GM23248 (cell line): ENCODE results near the gene MEAK7. TPM values are rescaled to one million over a fixed set of nuclear protein-coding genes. Genes with fewer than 3 reads are reported as not detected.

Experiments used
- DNase-seq: peaks from one replicate; pipeline ENCODE4 v3.0.0-alpha.2; 2015
- H2AFZ ChIP-seq: fragments of 200-600 bp; sonication (generic); 2 replicates; pipeline ENCODE4 v1.6.1; 2016; ENCODE audit warnings: antibody characterized with exemption
- H3F3A ChIP-seq: fragments of 200-600 bp; sonication (generic); 2 replicates; pipeline ENCODE4 v1.6.1; 2016; ENCODE audit warnings: mild to moderate bottlenecking, antibody characterized with exemption, mixed run types; ENCODE audit not compliant: insufficient read depth
- H3K27ac ChIP-seq: fragments of 200-600 bp; sonication (generic); 2 replicates; pipeline ENCODE4 v1.5.1; 2016; ENCODE audit warnings: mild to moderate bottlenecking
- H3K27me3 ChIP-seq: fragments of 200-600 bp; sonication (generic); replicated peaks from 2 replicates; pipeline ENCODE4 v1.6.1; 2016; ENCODE audit warnings: mild to moderate bottlenecking; ENCODE audit not compliant: insufficient read depth
- H3K36me3 ChIP-seq: fragments of 200-600 bp; sonication (generic); 2 replicates; pipeline ENCODE4 v1.6.1; 2016; ENCODE audit warnings: low read depth, mild to moderate bottlenecking
- H3K4me1 ChIP-seq: fragments of 200-600 bp; sonication (generic); 2 replicates; pipeline ENCODE4 v1.6.1; 2016; ENCODE audit warnings: mild to moderate bottlenecking; ENCODE audit not compliant: insufficient read depth
- H3K4me2 ChIP-seq: fragments of 200-600 bp; sonication (generic); one replicate; pipeline ENCODE4 v1.6.1; 2016; ENCODE audit warnings: mild to moderate bottlenecking; ENCODE audit not compliant: unreplicated experiment
- H3K4me3 ChIP-seq: fragments of 200-600 bp; sonication (generic); 2 replicates; pipeline ENCODE4 v1.5.1; 2016; ENCODE audit warnings: mild to moderate bottlenecking
- H3K79me2 ChIP-seq: fragments of 200-600 bp; sonication (generic); 2 replicates; pipeline ENCODE4 v1.6.1; 2016; ENCODE audit warnings: mild to moderate bottlenecking; ENCODE audit not compliant: insufficient read depth
- H3K9ac ChIP-seq: fragments of 200-600 bp; sonication (generic); 2 replicates; pipeline ENCODE4 v1.6.1; 2016; ENCODE audit warnings: mild to moderate bottlenecking
- H3K9me2 ChIP-seq: fragments of 200-600 bp; sonication (generic); 2 replicates; pipeline ENCODE4 v1.6.1; 2016; ENCODE audit warnings: mixed run types, mild to moderate bottlenecking, moderate library complexity; ENCODE audit not compliant: insufficient read depth
- H3K9me3 ChIP-seq: fragments of 200-600 bp; sonication (generic); one replicate; pipeline ENCODE4 v1.6.1; 2017; ENCODE audit warnings: low read depth
- H4K20me1 ChIP-seq: fragments of 200-600 bp; sonication (generic); 2 replicates; pipeline ENCODE4 v1.6.0; 2016; ENCODE audit not compliant: insufficient read depth
- EZH2 ChIP-seq: fragments of 200-600 bp; sonication (generic); IDR thresholded peaks from 2 replicates; pipeline ENCODE4 v1.6.1; 2018; ENCODE audit warnings: antibody characterized with exemption, mild to moderate bottlenecking; ENCODE audit not compliant: insufficient read depth, poor library complexity, severe bottlenecking
- EZH2phosphoT487 ChIP-seq: fragments of 200-600 bp; sonication (generic); IDR thresholded peaks from 2 replicates; pipeline ENCODE4 v1.6.1; 2018; ENCODE audit warnings: antibody characterized with exemption, moderate library complexity, mild to moderate bottlenecking, low read depth; ENCODE audit not compliant: insufficient read depth
- WGBS, 2 experiments: methylation state at CpG; one replicate each; pipeline ENCODE4 v1.1.6; 2015 to 2017; ENCODE audit warnings: low lambda C conversion rate in 2 of 2, low coverage in 1 of 2; ENCODE audit errors: missing lambda C conversion rate in 2 of 2; 5-methylcytosine and 5-hydroxymethylcytosine counted together
- in situ Hi-C: fragments of 300-500 bp; cut with MboI; formaldehyde crosslinking; loops from 2 replicates; pipeline ENCODE4 v1.15.0; 2020
- polyA plus RNA-seq: library from polyadenylated mRNA; unstranded; fragments of >200 nt; fragmentation: Nextera tagmentation; extraction: Ambion mirVana; gene quantifications from 2 replicates; pipeline ENCODE4 v1.2.1, GENCODE V29; 2016
- total RNA-seq: library from RNA; depleted of rRNA; stranded (reverse); fragments of >200 nt; shearing (Covaris generic); gene quantifications from 2 replicates; pipeline ENCODE4 v1.2.3, GENCODE V29; 2014

Gene MEAK7
- total and polyA plus RNA-seq, 2 experiments from 2014 or later: 45.6 to 62.0 TPM

DNA sequence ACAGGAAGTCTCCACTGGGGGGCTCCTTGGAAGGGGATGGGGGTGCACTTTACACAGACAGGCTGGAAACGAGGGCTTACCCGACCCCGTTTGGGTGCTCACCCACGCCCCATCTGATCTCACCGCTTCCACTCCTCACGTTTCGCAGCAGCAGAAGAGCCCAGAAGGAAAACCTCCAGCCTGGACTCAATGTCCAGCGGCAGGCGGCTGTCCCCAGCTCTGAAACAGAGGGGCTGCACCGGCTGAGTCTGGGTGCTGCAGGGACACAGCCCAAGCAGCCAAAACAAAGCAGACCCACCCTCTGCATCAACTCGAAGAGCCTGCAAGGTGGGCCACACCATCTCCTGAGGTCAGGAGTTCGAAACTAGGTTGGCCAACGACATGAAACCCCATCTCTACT is 3.9 kb downstream of the MEAK7 start:
- 97 to 98% methylated on average over 13 of the region's 13 CpGs for WGBS, 2 experiments
- no peaks in the 10 kb centered on the region for H3K9me2 ChIP-seq
- TF ChIP-seq EZH2 (no peak), EZH2phosphoT487 (no peak)
- no peak overlapping the region for H3K4me2 ChIP-seq
- no peaks in the 10 kb centered on the region for H3K9me3 ChIP-seq
- no peak overlapping the region for H2AFZ ChIP-seq
- peaks cover 34% of the 10 kb centered on the region for H3K4me1 ChIP-seq
- H3K79me2 ChIP-seq: peaks cover 84% of the 10 kb centered on the region
- no peaks in the 10 kb centered on the region for H4K20me1 ChIP-seq
- no peaks in the 10 kb centered on the region for H3K27me3 ChIP-seq
- peak overlapping the region; percentile 15; the same call in 1 of the 2 replicates for H3K27ac ChIP-seq
- no peak for DNase-seq
- H3K9ac ChIP-seq: no peak overlapping the region; the same call in 1 of the 2 replicates
- no peak overlapping the region for H3K4me3 ChIP-seq
- peaks cover 37% of the 10 kb centered on the region for H3K36me3 ChIP-seq
- in situ Hi-C loops: no loop called here
- H3F3A ChIP-seq: peaks cover 10% of the 10 kb centered on the region

DNA sequence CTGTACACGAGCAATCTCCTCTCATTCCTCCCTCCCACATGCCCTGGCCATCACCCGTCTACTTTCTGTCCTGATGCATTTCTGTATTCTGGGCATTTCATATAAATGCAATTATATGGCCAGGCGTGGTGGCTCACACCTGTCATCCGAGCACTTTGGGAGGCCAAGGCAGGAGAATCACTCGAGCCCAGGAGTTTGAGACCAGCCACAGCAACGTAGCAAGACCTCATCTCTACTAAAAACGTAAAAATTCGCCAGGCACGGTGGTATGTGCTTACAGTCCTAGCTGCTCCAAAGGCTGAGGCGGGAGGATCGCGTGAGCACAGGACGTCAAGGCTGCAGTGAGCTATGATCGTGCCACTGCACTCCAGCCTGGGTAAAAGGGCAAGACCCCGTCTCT is 4.8 kb downstream of the MEAK7 start:
- no peaks in the 10 kb centered on the region for H3K27me3 ChIP-seq
- H3F3A ChIP-seq: peaks cover 10% of the 10 kb centered on the region
- H4K20me1 ChIP-seq: no peaks in the 10 kb centered on the region
- no peak for TF ChIP-seq EZH2
- H3K9me3 ChIP-seq: no peaks in the 10 kb centered on the region
- H3K79me2 ChIP-seq: peaks cover 93% of the 10 kb centered on the region
- peaks cover 29% of the 10 kb centered on the region for H3K4me1 ChIP-seq
- no peak overlapping the region for H3K4me3 ChIP-seq
- no peak overlapping the region for H3K4me2 ChIP-seq
- H3K9ac ChIP-seq: no peak overlapping the region
- no peak overlapping the region for H2AFZ ChIP-seq
- H3K27ac ChIP-seq: no peak overlapping the region
- WGBS, 2 experiments: 95% methylated on average over 15 of the region's 15 CpGs
- H3K36me3 ChIP-seq: peaks cover 46% of the 10 kb centered on the region
- no peaks in the 10 kb centered on the region for H3K9me2 ChIP-seq
- DNase-seq: no peak
- in situ Hi-C loops: no loop called here

DNA sequence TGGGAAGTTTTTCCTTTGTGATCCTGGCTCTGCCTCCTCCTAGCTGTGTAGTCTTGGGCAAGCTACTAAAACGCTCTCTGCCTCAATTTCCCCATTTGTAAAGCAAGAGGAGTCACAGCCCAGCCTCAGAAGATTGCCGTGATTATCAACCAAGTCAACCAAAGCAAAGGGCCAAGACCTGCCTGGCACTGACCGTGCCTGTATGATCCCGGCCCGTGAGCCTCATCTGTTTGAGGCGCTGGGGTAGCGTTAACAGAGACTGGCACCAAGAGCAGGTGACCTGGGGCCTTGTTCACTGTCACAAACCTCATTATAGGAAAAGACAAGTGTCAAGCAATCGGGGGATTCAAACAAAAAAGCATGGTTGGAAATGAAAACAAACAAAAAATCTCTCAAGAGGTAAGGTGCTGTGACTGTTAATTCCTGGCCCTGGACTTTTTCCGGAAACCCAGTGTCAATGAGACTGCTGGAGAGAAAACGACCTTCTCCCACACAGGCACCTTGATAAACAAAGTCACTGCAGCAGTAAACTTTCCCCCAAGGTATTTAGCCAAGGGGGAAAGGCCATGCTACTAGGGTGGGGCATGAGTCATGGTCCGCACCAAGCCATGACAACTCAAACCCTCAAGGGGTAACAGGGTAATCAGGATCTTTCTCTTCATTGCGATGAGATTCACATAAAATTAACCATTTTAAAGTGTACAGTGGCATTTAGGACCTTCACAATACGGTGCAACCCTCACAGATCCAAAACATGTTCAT is 5.4 kb downstream of the MEAK7 start:
- H3F3A ChIP-seq: peaks cover 15% of the 10 kb centered on the region
- no peaks in the 10 kb centered on the region for H4K20me1 ChIP-seq
- no peaks in the 10 kb centered on the region for H3K9me3 ChIP-seq
- peaks cover 94% of the 10 kb centered on the region for H3K79me2 ChIP-seq
- no peak for DNase-seq
- peaks cover 29% of the 10 kb centered on the region for H3K4me1 ChIP-seq
- H3K4me3 ChIP-seq: no peak overlapping the region
- no peak for TF ChIP-seq EZH2
- no peak for TF ChIP-seq EZH2phosphoT487
- H2AFZ ChIP-seq: no peak overlapping the region
- no peak overlapping the region for H3K27ac ChIP-seq
- H3K9ac ChIP-seq: no peak overlapping the region
- WGBS, 2 experiments: 89% methylated on average over 13 of the region's 13 CpGs
- no peaks in the 10 kb centered on the region for H3K9me2 ChIP-seq
- peaks cover 52% of the 10 kb centered on the region for H3K36me3 ChIP-seq
- H3K27me3 ChIP-seq: no peaks in the 10 kb centered on the region
- H3K4me2 ChIP-seq: no peak overlapping the region
- in situ Hi-C loops: no loop called here

DNA sequence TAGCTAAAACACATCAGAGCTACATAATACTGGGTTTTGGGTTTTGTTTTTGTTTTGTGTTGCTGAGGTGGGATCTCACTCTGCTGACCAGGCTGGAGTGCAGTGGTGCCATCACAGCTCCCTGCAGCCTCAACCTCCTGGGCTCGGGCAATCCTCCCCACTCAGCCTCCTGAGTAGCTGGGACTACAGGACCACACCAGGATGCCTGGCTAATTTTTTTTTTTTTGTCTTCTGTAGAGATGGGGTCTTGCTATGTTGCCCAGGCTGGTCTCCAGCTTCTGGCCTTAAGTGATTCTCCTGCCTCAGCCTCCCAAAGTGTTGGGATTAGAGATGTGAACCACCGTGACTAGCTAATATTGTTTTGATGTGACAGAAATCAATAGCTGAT is 6.2 kb downstream of the MEAK7 start:
- H3K27ac ChIP-seq: no peak overlapping the region
- WGBS, 2 experiments: 93 to 96% methylated on average over 2 of the region's 2 CpGs
- no peak for DNase-seq
- H3K9ac ChIP-seq: no peak overlapping the region
- no peaks in the 10 kb centered on the region for H3K27me3 ChIP-seq
- peaks cover 25% of the 10 kb centered on the region for H3K4me1 ChIP-seq
- in situ Hi-C loops: no loop called here
- H2AFZ ChIP-seq: no peak overlapping the region
- H3F3A ChIP-seq: peaks cover 12% of the 10 kb centered on the region
- TF ChIP-seq EZH2phosphoT487 (no peak), EZH2 (no peak)
- no peak overlapping the region for H3K4me2 ChIP-seq
- H3K79me2 ChIP-seq: peaks cover 86% of the 10 kb centered on the region
- H3K4me3 ChIP-seq: no peak overlapping the region
- H3K9me2 ChIP-seq: no peaks in the 10 kb centered on the region
- H3K36me3 ChIP-seq: peaks cover 60% of the 10 kb centered on the region
- no peaks in the 10 kb centered on the region for H3K9me3 ChIP-seq
- no peaks in the 10 kb centered on the region for H4K20me1 ChIP-seq
